ENCODE results near the gene FDX2.
"Not testable (repeated sequence)": the region's sequence is repeated elsewhere in the genome, so short reads cannot be mapped to it uniquely, and the experiment has no call there.

FDX2 gene

GRCh38 chr19:10315335-10316214 lies at the start of gene FDX2:
Gene FDX2, minus strand, starts transcription at chr19:10316015. Its CDS starts 19 bp downstream, at chr19:10315996.
- DNase-seq (ENCODE audit: low read depth) = no peak
- H3K4me3 ChIP-seq (ENCODE audit: low read depth, low read length) = peak within 1 kb of the TSS; percentile 77

GRCh38 chr19:10365518-10365917 lies 49.7 kb upstream of the FDX2 start:
- no peak overlapping the region for H3K4me3 ChIP-seq (ENCODE audit: low read depth, low read length)
- no peak for DNase-seq (ENCODE audit: low read depth)

DNA sequence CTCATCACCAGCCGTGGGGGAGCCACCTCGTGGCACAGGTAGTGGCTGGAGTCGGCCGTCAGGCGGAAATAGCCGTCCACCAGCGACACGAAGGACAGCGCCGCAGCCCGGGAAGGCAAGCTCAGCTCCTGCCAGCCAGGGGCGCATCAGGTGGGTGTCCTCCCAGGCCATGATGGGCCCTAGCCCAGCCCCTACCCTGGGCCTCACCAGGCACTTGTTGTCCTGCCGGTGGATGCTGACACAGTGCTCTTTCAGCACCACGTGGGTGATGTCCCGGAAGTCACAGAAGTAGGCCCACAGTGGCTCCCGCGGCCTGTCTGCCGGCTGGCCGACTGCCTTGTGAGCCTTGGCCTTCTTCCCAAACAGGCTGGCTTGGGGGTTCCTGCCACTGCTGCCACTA lies 48.8 kb upstream of the FDX2 start:
- H3K4me3 ChIP-seq (ENCODE audit: low read depth, low read length) = no peak overlapping the region
- DNase-seq (ENCODE audit: low read depth) = no peak

DNA sequence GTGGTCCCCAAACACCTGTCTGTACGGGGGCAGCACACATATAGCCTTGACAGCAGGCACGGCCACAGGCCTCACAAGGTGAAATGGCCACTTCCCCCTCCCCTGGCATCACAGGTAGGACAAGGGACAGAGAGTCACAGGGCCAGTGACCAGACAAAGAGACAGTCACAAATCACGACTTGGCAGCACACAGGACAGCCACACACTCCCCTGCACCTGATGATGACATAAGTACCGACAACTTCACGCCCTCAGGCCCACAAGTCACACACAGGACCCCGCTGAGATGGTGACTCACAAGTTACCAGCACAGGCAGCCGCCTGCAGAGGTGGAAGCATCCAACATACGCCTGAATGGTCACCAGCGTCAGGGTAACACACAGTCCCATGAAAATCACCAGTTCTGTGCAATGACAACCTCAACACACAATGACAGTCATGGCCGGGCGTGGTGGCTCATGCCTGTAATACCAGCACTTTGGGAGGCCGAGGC lies 48.0 kb upstream of the FDX2 start:
- H3K4me3 ChIP-seq (ENCODE audit: low read depth, low read length) = no peak overlapping the region
- no peak for DNase-seq (ENCODE audit: low read depth)

DNA sequence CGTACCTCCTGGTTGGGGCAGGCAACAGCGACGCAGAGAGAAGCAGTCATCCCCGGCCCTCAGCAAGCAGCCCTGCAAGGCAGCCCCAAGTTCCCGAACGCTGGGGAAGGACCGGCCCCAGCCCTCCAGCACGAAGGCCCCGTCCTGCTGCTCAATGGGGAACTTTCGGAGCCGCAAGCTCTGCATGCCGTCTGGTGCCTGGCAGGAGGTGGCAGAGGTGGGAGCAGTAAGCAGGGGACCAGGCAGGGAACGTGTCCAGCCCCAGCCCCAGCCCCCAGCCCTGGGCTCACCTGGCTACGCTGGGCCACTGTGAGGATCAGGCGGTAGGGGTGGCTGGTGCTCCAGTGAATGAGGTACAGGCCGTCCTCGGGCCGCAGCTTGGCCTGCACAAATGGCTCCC lies 46.4 kb upstream of the FDX2 start:
- H3K4me3 ChIP-seq (ENCODE audit: low read depth, low read length) = no peak overlapping the region
- DNase-seq (ENCODE audit: low read depth) = no peak

- no peak overlapping the region for H3K4me3 ChIP-seq (ENCODE audit: low read depth, low read length)
- no peak for DNase-seq (ENCODE audit: low read depth)
Measured at GRCh38 chr19:10361569-10362011, 45.8 kb upstream of the FDX2 start.

DNA sequence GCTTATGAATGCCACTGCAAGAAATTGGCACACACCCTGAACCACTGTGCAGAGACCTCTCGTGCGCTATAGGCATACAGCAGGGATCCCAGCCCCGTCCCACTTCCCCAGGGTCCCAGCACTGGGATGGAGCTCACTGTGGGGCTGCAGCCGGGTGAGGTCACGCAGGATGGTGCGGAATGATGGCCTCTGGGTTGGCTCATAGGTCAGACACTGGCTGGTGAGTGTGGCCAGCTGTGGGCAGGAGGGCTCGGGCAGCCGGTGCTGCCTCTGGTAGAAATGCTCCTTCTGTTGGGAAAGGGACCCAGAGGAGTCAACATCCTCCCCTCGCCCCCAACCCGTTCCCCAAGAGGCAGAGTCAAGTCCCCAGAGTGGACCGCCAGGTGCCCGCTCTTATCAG lies 40.6 kb upstream of the FDX2 start:
- H3K4me3 ChIP-seq (ENCODE audit: low read depth, low read length) = no peak overlapping the region
- no peak for DNase-seq (ENCODE audit: low read depth)

- DNase-seq (ENCODE audit: low read depth) = no peak
- H3K4me3 ChIP-seq (ENCODE audit: low read depth, low read length) = no peak overlapping the region
Measured at GRCh38 chr19:10353793-10354391, 38.1 kb upstream of the FDX2 start.

DNA sequence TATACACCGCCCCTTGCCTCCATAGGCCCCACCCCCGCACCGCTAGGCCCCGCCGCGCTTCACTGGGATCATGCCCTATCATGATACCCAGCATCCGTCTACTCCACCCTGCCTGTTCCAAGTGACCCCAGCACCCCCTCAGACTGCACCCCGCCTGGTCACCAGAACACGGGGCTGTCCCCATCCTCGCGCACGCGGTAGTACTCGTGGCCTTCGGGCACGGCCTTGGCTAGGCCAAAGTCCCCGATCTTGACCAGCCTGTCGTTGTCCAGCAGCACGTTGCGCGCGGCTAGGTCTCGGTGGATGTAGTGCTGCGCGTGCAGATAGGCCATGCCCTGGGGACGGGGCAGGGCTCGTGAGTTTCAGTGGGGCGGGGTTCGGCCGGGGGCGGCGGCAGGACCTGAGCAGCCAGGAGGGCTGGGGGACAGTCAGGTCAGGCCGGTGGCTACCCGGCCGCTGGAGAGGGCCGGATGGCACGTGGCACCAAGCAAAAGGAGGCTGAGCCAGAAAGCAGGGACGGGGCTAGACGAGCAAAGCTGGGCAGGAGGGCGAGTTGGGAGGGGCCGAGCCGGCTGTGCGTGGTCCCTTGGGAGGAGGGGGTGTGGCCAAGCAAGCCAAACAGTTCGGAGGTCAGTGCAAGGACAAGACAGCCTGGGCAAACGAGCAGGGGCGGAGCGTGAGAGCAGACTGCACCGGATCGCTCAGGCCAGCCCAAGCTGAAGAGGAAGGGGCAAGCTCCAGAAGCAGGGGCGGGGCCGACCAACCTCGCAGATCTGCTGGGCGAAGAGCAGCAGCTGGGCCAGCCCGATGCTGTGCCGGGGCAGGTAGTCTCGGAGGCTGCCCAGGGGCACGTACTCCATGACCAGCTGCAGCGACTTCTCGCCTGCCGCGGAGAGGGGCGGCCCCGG lies 37.2 kb upstream of the FDX2 start:
- DNase-seq (ENCODE audit: low read depth) = no peak
- H3K4me3 ChIP-seq (ENCODE audit: low read depth, low read length) = no peak overlapping the region

DNA sequence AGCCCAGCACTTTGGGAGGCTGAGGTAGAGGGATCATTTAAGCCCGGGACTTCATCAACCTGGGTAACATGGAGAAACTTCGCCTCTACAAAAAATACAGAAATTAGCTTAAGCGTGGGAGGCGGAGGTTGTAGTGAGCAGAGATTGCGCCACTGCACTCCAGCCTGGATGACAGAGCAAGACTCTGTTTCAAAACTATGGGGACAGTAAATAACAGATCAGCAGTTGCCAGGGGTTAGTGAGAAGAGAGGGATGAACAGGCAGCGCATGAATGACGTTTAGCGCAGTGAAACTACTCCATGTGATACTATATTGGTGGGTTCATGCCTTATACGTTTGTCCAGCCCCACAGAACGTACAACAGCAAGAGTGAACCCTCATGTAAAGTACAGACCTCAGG lies 30.7 kb upstream of the FDX2 start:
- no peak overlapping the region for H3K4me3 ChIP-seq (ENCODE audit: low read depth, low read length)
- no peak for DNase-seq (ENCODE audit: low read depth)

DNA sequence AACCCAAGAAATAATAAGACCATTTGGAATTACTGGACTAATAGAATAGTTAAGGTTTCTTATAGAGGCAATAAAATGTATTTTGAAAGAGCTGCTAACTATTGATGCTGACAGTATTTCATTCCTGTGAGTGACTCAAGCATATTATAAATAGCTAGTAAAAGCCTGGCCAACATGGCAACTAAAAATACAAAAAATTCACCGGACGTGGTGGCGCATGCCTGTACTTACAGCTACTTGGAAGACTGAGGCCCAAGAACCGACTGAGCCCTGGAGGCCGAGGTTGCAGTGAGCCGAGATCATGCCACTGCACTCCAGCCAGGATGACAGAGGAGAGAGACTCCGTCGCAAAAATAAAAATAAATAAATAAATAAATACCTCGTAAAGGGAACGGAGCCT lies 29.0 kb upstream of the FDX2 start:
- no peak for DNase-seq (ENCODE audit: low read depth)
- no peak overlapping the region for H3K4me3 ChIP-seq (ENCODE audit: low read depth, low read length)

DNA sequence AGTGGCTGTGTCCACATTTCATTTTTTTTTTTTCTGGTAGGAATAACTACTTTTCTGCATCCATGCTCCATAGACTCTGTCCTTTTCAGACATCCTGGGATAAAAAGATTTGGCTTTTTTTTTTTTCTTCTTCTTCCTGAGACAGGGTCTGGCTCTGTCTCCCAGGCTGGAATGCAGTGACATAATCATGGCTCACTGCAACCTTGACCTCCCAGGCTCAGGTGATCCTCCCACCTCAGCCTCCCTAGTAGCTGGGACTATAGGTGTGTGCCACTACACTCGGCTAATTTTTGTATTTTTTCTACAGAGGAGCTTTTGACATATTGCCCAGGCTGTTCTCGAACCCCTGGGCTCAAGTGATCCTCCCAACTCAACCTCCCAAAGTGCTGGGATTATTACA lies 27.7 kb upstream of the FDX2 start:
- DNase-seq (ENCODE audit: low read depth) = no peak
- H3K4me3 ChIP-seq (ENCODE audit: low read depth, low read length) = no peak overlapping the region

- no peak overlapping the region for H3K4me3 ChIP-seq (ENCODE audit: low read depth, low read length)
- no peak for DNase-seq (ENCODE audit: low read depth)
Measured at GRCh38 chr19:10339977-10340376, 24.2 kb upstream of the FDX2 start.

DNA sequence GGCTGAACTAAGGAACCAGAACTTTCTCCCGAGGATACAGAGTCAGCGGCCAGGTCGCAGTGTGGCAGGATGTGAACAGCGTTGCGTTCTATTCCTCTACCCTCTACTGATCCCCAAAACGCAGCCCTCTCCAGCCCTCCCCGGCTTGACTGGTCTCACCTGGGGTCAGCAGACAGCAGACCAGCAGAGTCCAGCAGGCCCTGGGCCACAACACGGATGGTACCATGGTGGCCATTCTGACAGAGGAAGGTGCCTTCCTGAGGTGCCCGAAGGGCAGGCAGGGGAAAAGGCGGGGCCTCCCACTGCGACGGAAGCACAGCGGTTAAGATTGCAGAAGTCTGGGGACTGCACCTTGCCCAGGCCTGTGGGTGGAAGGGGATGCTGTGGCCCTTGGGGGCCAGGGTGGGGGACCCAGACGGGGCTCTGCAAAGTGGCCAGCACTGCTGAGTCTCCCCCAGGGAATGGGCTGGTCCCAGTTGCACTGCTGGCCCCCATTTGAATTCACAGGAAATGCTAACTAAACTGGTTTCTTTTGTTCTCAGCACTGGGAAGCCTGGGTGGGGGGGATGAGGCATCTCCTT lies 23.7 kb upstream of the FDX2 start, which contains the start of gene ICAM3:
TSS of gene ICAM3 (minus strand) at position 245 of the 581 bp plus-strand sequence. CDS start at position 235, 10 bp downstream.
- no peak for DNase-seq (ENCODE audit: low read depth)
- H3K4me3 ChIP-seq (ENCODE audit: low read depth, low read length) = no peak within 1 kb of the TSS

DNA sequence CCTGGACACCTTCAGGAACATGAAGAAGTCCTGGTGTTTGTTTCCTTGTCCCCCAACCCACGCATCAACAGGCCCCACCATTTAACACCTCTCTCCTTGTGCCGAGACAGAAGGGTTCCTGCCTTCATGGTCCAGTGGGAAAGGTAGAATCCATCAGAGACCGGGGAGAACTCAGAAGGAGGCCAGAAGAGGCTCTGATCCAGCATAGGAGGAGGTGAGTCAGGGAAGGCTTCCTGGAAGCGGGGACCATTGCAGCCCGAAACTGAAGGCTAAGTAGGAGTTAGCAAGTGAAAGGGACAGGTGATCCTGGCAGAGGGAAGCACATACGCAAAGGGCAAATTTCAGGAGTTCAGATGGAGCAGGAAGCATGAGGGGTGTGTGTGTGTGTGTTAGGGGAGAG lies 23.1 kb upstream of the FDX2 start:
- no peak overlapping the region for H3K4me3 ChIP-seq (ENCODE audit: low read depth, low read length)
- DNase-seq (ENCODE audit: low read depth) = no peak

GRCh38 chr19:10336725-10337124 lies 20.9 kb upstream of the FDX2 start:
- not testable (repeated sequence) for H3K4me3 ChIP-seq (ENCODE audit: low read depth, low read length); DNase-seq (ENCODE audit: low read depth)

DNA sequence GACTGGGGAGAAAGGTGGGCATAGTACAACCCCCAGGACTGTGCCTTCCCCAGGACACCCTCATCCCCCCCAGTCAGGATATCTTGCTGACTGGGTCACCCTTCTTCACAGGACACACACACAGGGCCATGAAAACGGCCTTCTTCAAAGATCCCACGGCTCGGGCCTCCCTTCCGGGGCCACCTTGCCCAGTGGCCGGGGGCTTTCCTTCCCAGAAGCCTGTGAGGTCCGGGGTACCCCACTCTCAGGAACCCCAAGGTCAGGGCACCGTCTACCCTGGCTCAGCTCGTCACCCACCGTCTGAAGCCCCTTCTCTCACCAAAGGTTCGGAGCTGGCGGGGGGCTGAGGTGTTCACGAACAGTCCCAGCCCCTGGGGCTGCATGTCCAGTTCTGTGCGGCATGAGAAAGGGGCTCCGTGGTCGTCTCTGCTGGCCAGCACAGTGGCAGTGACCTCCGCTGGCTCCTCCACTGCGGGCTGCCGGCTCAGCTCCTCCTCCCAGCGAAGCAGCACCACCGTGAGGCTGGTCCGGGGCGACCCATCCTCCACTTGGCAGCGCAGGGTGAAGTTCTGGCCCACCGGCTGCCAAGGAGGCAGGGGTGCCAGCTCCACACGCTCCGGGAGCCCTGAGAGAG lies 19.7 kb upstream of the FDX2 start:
- peak overlapping the region; percentile 80 for H3K4me3 ChIP-seq (ENCODE audit: low read depth, low read length)
- no peak for DNase-seq (ENCODE audit: low read depth)

GRCh38 chr19:10334588-10335351 lies 19.0 kb upstream of the FDX2 start:
- DNase-seq (ENCODE audit: low read depth) = peak; percentile 85
- peak overlapping the region; percentile 80 for H3K4me3 ChIP-seq (ENCODE audit: low read depth, low read length)

Data from skeletal muscle cell (primary cell).